Lower lobe of right lung (tissue), 2 donors: ENCODE measurements around the gene BCAR1. TPM values are rescaled to one million over a fixed set of nuclear protein-coding genes. Genes with fewer than 3 reads are reported as not detected.

Experiments used
- ATAC-seq, 2 donors: fragments of 200-7000 bp; cut with Tn5 transposase; one replicate each; pipeline ENCODE4 v1.9.1; 2020 to 2022; ENCODE audit warnings: mild to moderate bottlenecking in 2 of 2, moderate library complexity in 2 of 2
- DNase-seq: peaks from one replicate; pipeline ENCODE4 v3.0.0-alpha.2; 2020
- H3K27ac ChIP-seq: fragments of 200-600 bp; one replicate; pipeline ENCODE4 v1.8.0; 2022
- H3K27me3 ChIP-seq: fragments of 200-600 bp; one replicate; pipeline ENCODE4 v1.8.0; 2022; ENCODE audit warnings: low read depth
- H3K36me3 ChIP-seq: fragments of 200-600 bp; one replicate; pipeline ENCODE4 v1.8.0; 2022; ENCODE audit warnings: mild to moderate bottlenecking
- H3K4me1 ChIP-seq: fragments of 200-600 bp; one replicate; pipeline ENCODE4 v1.8.0; 2022
- H3K4me3 ChIP-seq: fragments of 200-600 bp; one replicate; pipeline ENCODE4 v1.8.0; 2022; ENCODE audit warnings: mild to moderate bottlenecking
- H3K9me3 ChIP-seq: fragments of 200-600 bp; one replicate; pipeline ENCODE4 v1.8.0; 2022
- CTCF ChIP-seq: fragments of 200-600 bp; IDR thresholded peaks from one replicate; pipeline ENCODE4 v1.8.0; 2022; ENCODE audit warnings: antibody characterized with exemption, mild to moderate bottlenecking
- intact Hi-C: fragments of 100-400 bp; cut with DNase I; formaldehyde crosslinking; loops from one replicate; pipeline ENCODE4 v1.11.0; 2022
- total RNA-seq: library from RNA; stranded (reverse); fragmentation: NEBNext Ultra II Directional; extraction: Animal tissue kit (Norgen Biotek cat#: 25700); gene quantifications from one replicate; pipeline ENCODE4 v1.2.1, GENCODE V29; 2021
- donor health status: DM: no; HTN: yes; CAD: no; lungs with severe emphysema.

The BCAR1 gene
- total RNA-seq, 1 donor from 2014 or later: 65.1 TPM

GRCh38 chr16:75204410-75204758 lies 47.0 kb downstream of the BCAR1 start:
- no peaks in the 10 kb centered on the region for H3K36me3 ChIP-seq
- H3K27me3 ChIP-seq: no peaks in the 10 kb centered on the region
- H3K4me1 ChIP-seq: no peaks in the 10 kb centered on the region
- no peaks in the 10 kb centered on the region for H3K9me3 ChIP-seq
- intact Hi-C loops: no loop called here
- no peak overlapping the region for H3K4me3 ChIP-seq
- no peak for TF ChIP-seq CTCF
- ATAC-seq (peak in 1 of 2 donors; percentile 9), DNase-seq (peak; percentile 24)
- H3K27ac ChIP-seq: no peak overlapping the region

- intact Hi-C loops: no loop called here
- no peak for ATAC-seq
Measured at GRCh38 chr16:75203667-75204409, 47.6 kb downstream of the BCAR1 start.

GRCh38 chr16:75203096-75203495 lies 48.3 kb downstream of the BCAR1 start:
- H3K9me3 ChIP-seq: no peaks in the 10 kb centered on the region
- intact Hi-C loops: no loop called here
- DNase-seq (peak; percentile 32), ATAC-seq (no peak)
- H3K27ac ChIP-seq: no peak overlapping the region
- H3K36me3 ChIP-seq: no peaks in the 10 kb centered on the region
- H3K4me3 ChIP-seq: no peak overlapping the region
- TF ChIP-seq CTCF: no peak
- H3K27me3 ChIP-seq: peaks cover 8% of the 10 kb centered on the region
- no peaks in the 10 kb centered on the region for H3K4me1 ChIP-seq

More at GRCh38 chr16:75203667-75204409, 47.6 kb downstream of the BCAR1 start:
- Histone ChIP-seq H3K4me1 (no peaks in the 10 kb centered on the region), H3K27me3 (peaks cover under 1% of the 10 kb centered on the region), H3K27ac (no peak overlapping the region), H3K9me3 (no peaks in the 10 kb centered on the region), H3K36me3 (no peaks in the 10 kb centered on the region), H3K4me3 (no peak overlapping the region)
- DNase-seq: peak; percentile 35
- TF ChIP-seq CTCF: no peak

GRCh38 chr16:75202069-75202590 lies 49.3 kb downstream of the BCAR1 start:
- intact Hi-C loops: no loop called here
- ATAC-seq (no peak), DNase-seq (peak; percentile 35)
- TF ChIP-seq CTCF: no peak
- Histone ChIP-seq H3K36me3 (no peaks in the 10 kb centered on the region), H3K27ac (no peak overlapping the region), H3K27me3 (peaks cover 13% of the 10 kb centered on the region), H3K4me3 (no peak overlapping the region), H3K9me3 (no peaks in the 10 kb centered on the region), H3K4me1 (no peaks in the 10 kb centered on the region)

GRCh38 chr16:75198135-75198600 lies 53.3 kb downstream of the BCAR1 start:
- no peak overlapping the region for H3K27ac ChIP-seq
- intact Hi-C loops: no loop called here
- no peaks in the 10 kb centered on the region for H3K36me3 ChIP-seq
- peaks cover 22% of the 10 kb centered on the region for H3K27me3 ChIP-seq
- TF ChIP-seq CTCF: no peak
- DNase-seq (peak; percentile 41), ATAC-seq (no peak)
- H3K4me3 ChIP-seq: no peak overlapping the region
- H3K9me3 ChIP-seq: no peaks in the 10 kb centered on the region
- H3K4me1 ChIP-seq: no peaks in the 10 kb centered on the region
